Measurements from ENCODE around the gene PRKAR2A. TPM values are rescaled to one million over a fixed set of nuclear protein-coding genes. Genes with fewer than 3 reads are reported as not detected.

The PRKAR2A gene
- total RNA-seq, result 10 to 100 TPM; 37.0 to 37.6 TPM

GRCh38 chr3:48847504-48848423 is at the start of gene PRKAR2A:
Gene PRKAR2A, minus strand, starts transcription at chr3:48847874. Its CDS starts 278 bp downstream, at chr3:48847596.
- no peaks in the 10 kb centered on the region for H3K9me3 Mint-ChIP-seq
- POLR2A ChIA-PET, result interaction anchor here (0.6 to 2.6 kb wide), 14 partner anchors 8 to 246 kb away, joined by 3 to 20 read pairs (median 4); partner anchors contain the start of genes ARIH2, IP6K2, QRICH1 and SLC25A20
- peaks cover 18% of the 10 kb centered on the region for H3K4me1 Mint-ChIP-seq
- ATAC-seq (ENCODE audit: low read depth), result peak; percentile 82
- DNase-seq, result peak; percentile 86
- peaks cover 13% of the 10 kb centered on the region for H3K36me3 Mint-ChIP-seq
- no peaks in the 10 kb centered on the region for H3K27me3 Mint-ChIP-seq
- peak within 1 kb of the TSS; percentile 87 for H3K27ac Mint-ChIP-seq
- peak within 1 kb of the TSS; percentile 74 for H3K4me3 Mint-ChIP-seq

DNA sequence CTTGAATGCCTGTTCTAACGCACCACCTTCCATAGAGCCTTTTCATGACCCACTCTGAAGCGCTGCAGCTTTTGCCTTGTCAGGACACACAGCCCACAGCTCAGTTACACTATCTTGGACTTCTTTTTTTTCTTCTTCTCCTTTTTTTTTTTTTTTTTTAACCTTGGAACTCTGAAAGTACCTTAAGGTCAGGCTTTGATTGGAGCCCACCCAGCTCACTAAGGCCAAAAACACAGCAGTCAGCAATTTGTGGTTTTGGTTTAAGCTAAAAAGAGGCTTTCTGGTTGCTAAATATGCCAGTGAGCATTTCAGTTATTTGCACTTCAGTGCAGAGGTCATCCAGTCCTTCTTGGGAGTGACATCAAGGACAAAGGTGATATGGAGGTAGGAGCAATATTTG is 49.3 kb upstream of the PRKAR2A start:
- Mint-ChIP-seq H3K9me3 (no peaks in the 10 kb centered on the region), H3K36me3 (peaks cover 11% of the 10 kb centered on the region), H3K27ac (peak overlapping the region; percentile 63), H3K4me3 (peak overlapping the region; percentile 45), H3K27me3 (no peaks in the 10 kb centered on the region), H3K4me1 (peaks cover 33% of the 10 kb centered on the region)
- POLR2A ChIA-PET, result interaction anchor here (0.6 to 5.6 kb wide), 5 partner anchors 10 to 133 kb away, joined by 3 to 69 read pairs (median 4); partner anchors contain the start of genes ARIH2 and PRKAR2A
- ATAC-seq (ENCODE audit: low read depth), result no peak
- DNase-seq, result no peak

- Mint-ChIP-seq H3K36me3 (peaks cover 15% of the 10 kb centered on the region), H3K4me1 (peaks cover 27% of the 10 kb centered on the region), H3K27me3 (no peaks in the 10 kb centered on the region), H3K9me3 (no peaks in the 10 kb centered on the region), H3K4me3 (no peak overlapping the region), H3K27ac (no peak overlapping the region)
- ATAC-seq (ENCODE audit: low read depth) (no peak), DNase-seq (no peak)
- POLR2A ChIA-PET, result interaction anchor here (0.6 to 0.7 kb wide), 2 partner anchors 66 to 981 kb away, joined by 3 to 5 read pairs; no protein-coding TSS in a partner anchor
Measured at GRCh38 chr3:48894516-48894915, 46.8 kb upstream of the PRKAR2A start.

GRCh38 chr3:48891606-48892005 is 43.9 kb upstream of the PRKAR2A start:
- Mint-ChIP-seq H3K27me3 (no peaks in the 10 kb centered on the region), H3K9me3 (no peaks in the 10 kb centered on the region), H3K36me3 (peaks cover 17% of the 10 kb centered on the region), H3K27ac (no peak overlapping the region), H3K4me1 (peaks cover 9% of the 10 kb centered on the region), H3K4me3 (no peak overlapping the region)
- no peak for ATAC-seq (ENCODE audit: low read depth)
- POLR2A ChIA-PET, result no interaction called here
- DNase-seq, result no peak

- DNase-seq (no peak), ATAC-seq (ENCODE audit: low read depth) (no peak)
- Mint-ChIP-seq H3K27me3 (no peaks in the 10 kb centered on the region), H3K4me3 (no peak overlapping the region), H3K4me1 (peaks cover 3% of the 10 kb centered on the region), H3K9me3 (no peaks in the 10 kb centered on the region), H3K27ac (no peak overlapping the region), H3K36me3 (peaks cover 14% of the 10 kb centered on the region)
- POLR2A ChIA-PET, result interaction anchor here (1.5 kb wide), 1 partner anchor 12 kb away, joined by 4 read pairs; no protein-coding TSS in a partner anchor
Measured at GRCh38 chr3:48885753-48886152, 38.1 kb upstream of the PRKAR2A start.

GRCh38 chr3:48881652-48882114 is 34.0 kb upstream of the PRKAR2A start:
- Mint-ChIP-seq H3K27me3 (no peaks in the 10 kb centered on the region), H3K27ac (no peak overlapping the region), H3K4me1 (no peaks in the 10 kb centered on the region), H3K9me3 (no peaks in the 10 kb centered on the region), H3K4me3 (no peak overlapping the region), H3K36me3 (peaks cover 15% of the 10 kb centered on the region)
- ATAC-seq (ENCODE audit: low read depth) (no peak), DNase-seq (no peak)
- POLR2A ChIA-PET, result no interaction called here

DNA sequence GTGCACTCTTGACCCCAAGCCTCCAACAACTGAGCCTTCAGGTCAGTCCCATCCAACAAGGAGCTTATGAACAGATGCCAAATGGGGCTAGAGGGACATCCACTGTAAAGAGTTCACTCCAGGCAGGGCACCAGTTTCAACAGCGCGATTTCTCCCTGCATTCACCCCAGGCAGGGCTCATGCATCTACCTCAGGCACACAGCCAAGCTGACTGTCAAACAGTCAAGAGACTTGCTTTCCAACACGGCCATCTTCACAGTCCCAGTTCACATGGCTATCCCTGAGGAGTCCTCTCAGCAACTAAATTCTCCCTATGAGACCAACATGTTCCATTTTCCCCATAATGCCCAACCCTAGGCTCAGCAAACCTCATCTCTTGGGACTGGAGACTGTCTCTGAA is 33.3 kb upstream of the PRKAR2A start:
- POLR2A ChIA-PET, result no interaction called here
- Mint-ChIP-seq H3K27ac (peak overlapping the region; percentile 15), H3K36me3 (peaks cover 15% of the 10 kb centered on the region), H3K4me3 (no peak overlapping the region), H3K27me3 (no peaks in the 10 kb centered on the region), H3K4me1 (no peaks in the 10 kb centered on the region), H3K9me3 (no peaks in the 10 kb centered on the region)
- DNase-seq (no peak), ATAC-seq (ENCODE audit: low read depth) (no peak)

DNA sequence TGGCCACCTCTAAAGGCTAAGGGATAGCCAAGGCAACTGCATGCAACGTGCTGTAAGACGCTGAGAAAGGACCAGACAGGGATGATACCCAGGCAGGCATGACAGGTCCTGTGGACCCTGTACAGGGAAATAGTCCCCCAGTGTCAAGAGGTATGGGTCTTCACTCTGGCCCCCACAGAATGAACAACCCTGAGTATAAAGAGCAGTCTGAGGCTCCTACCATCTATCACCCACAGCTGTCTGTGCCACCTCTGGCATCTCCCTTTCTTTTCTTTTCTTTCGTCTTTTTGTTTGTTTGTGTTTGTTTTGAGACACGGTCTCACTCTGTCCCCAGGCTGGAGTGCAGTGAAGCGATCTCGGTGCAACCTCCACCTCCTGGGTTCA is 32.3 kb upstream of the PRKAR2A start:
- H3K27me3 Mint-ChIP-seq, result no peaks in the 10 kb centered on the region
- ATAC-seq (ENCODE audit: low read depth) (no peak), DNase-seq (no peak)
- H3K4me1 Mint-ChIP-seq, result no peaks in the 10 kb centered on the region
- no peak overlapping the region for H3K4me3 Mint-ChIP-seq
- no peak overlapping the region for H3K27ac Mint-ChIP-seq
- peaks cover 12% of the 10 kb centered on the region for H3K36me3 Mint-ChIP-seq
- POLR2A ChIA-PET, result no interaction called here
- no peaks in the 10 kb centered on the region for H3K9me3 Mint-ChIP-seq

GRCh38 chr3:48879307-48879993 is 31.8 kb upstream of the PRKAR2A start:
- H3K9me3 Mint-ChIP-seq, result no peaks in the 10 kb centered on the region
- peak overlapping the region; percentile 57 for H3K27ac Mint-ChIP-seq
- peaks cover 14% of the 10 kb centered on the region for H3K36me3 Mint-ChIP-seq
- no peak overlapping the region for H3K4me3 Mint-ChIP-seq
- DNase-seq (no peak), ATAC-seq (ENCODE audit: low read depth) (no peak)
- no peaks in the 10 kb centered on the region for H3K27me3 Mint-ChIP-seq
- H3K4me1 Mint-ChIP-seq, result no peaks in the 10 kb centered on the region
- POLR2A ChIA-PET, result no interaction called here

- peak overlapping the region; percentile 30 for H3K27ac Mint-ChIP-seq
- H3K4me3 Mint-ChIP-seq, result no peak overlapping the region
- POLR2A ChIA-PET, result no interaction called here
- H3K36me3 Mint-ChIP-seq, result peaks cover 14% of the 10 kb centered on the region
- DNase-seq, result no peak
- H3K4me1 Mint-ChIP-seq, result no peaks in the 10 kb centered on the region
- no peak for ATAC-seq (ENCODE audit: low read depth)
- H3K9me3 Mint-ChIP-seq, result no peaks in the 10 kb centered on the region
- H3K27me3 Mint-ChIP-seq, result no peaks in the 10 kb centered on the region
Measured at GRCh38 chr3:48877671-48878070, 30.0 kb upstream of the PRKAR2A start.

DNA sequence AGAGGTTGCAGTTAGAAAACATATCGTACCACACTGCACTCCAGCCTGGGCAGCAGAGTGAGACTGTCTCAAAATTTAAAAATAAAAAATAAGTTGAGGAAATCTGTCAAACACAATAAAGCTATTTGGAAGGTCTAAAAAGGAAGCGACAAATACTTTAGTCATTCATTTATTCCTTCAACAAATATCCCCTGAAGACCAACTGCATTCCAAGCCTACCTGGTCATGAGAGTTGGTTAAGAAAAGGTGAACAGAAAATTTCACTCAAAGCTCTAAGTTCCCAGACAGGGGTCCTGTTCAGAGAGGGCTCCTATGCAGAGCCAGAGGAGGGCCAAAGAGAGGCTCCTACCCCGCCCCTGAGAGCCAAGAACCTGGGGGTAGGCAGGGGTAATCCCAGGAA is 15.4 kb upstream of the PRKAR2A start:
- H3K36me3 Mint-ChIP-seq, result peaks cover 15% of the 10 kb centered on the region
- DNase-seq, result no peak
- H3K9me3 Mint-ChIP-seq, result no peaks in the 10 kb centered on the region
- H3K27ac Mint-ChIP-seq, result no peak overlapping the region
- POLR2A ChIA-PET, result interaction anchor here (1.0 kb wide), 1 partner anchor 16 kb away, joined by 5 read pairs; the partner anchor contains the start of gene PRKAR2A
- H3K4me3 Mint-ChIP-seq, result no peak overlapping the region
- H3K4me1 Mint-ChIP-seq, result peaks cover 2% of the 10 kb centered on the region
- H3K27me3 Mint-ChIP-seq, result no peaks in the 10 kb centered on the region
- no peak for ATAC-seq (ENCODE audit: low read depth)

GRCh38 chr3:48859206-48859605 is 11.5 kb upstream of the PRKAR2A start:
- POLR2A ChIA-PET, result no interaction called here
- ATAC-seq (ENCODE audit: low read depth), result no peak
- Mint-ChIP-seq H3K27ac (no peak overlapping the region), H3K9me3 (no peaks in the 10 kb centered on the region), H3K36me3 (peaks cover 12% of the 10 kb centered on the region), H3K27me3 (no peaks in the 10 kb centered on the region), H3K4me1 (no peaks in the 10 kb centered on the region), H3K4me3 (no peak overlapping the region)
- DNase-seq, result no peak

DNA sequence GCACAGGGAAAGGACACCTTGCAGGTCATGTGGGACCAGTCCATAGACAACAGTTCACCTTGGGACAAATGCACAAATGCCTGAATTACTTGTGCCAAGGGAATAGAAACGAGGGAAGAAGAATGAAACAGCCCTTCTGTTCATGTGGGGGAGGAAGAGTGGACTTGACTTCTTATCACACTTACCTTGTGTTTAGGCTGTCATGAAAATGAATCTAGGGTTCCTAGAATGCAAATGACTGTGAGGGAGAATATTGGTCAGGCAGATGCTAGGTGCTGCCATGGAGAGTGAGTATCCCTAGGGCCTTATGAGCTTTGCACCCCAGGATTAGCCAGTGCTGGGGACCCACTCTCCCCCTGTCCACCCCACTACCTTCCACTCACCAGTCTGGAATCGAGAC is 11.0 kb upstream of the PRKAR2A start:
- ATAC-seq (ENCODE audit: low read depth) (no peak), DNase-seq (no peak)
- Mint-ChIP-seq H3K4me1 (no peaks in the 10 kb centered on the region), H3K27me3 (no peaks in the 10 kb centered on the region), H3K9me3 (no peaks in the 10 kb centered on the region), H3K27ac (no peak overlapping the region), H3K36me3 (peaks cover 16% of the 10 kb centered on the region), H3K4me3 (no peak overlapping the region)
- POLR2A ChIA-PET, result interaction anchor here (1.1 kb wide), 1 partner anchor 11 kb away, joined by 3 read pairs; the partner anchor contains the start of gene PRKAR2A

Measured in activated naive CD8-positive, alpha-beta T cell treated with anti-CD3 and anti-CD28 coated beads, Interleukin-2, amount 10 ng/mL, durations not matched to agents 7 days and 5 days (primary cell).